HL-60 (cell line): ENCODE data around the gene BCL10.

Source experiments
- CTCF ChIP-seq: IDR thresholded peaks from one replicate; pipeline ENCODE4 v1.5.1; 2011; ENCODE audit warnings: low read length, control low read depth, inconsistent platforms; ENCODE audit not compliant: insufficient read depth
- GABPA ChIP-seq: IDR thresholded peaks from 2 replicates; pipeline ENCODE4 v1.6.1; 2012; ENCODE audit warnings: low read depth
- POLR2AphosphoS5 ChIP-seq: IDR thresholded peaks from 2 replicates; pipeline ENCODE4 v1.6.1; 2012; ENCODE audit warnings: low read depth
- SPI1 ChIP-seq: IDR thresholded peaks from 2 replicates; pipeline ENCODE4 v1.6.1; 2012; ENCODE audit warnings: low read depth, mild to moderate bottlenecking, borderline replicate concordance

- TF ChIP-seq CTCF = no peak
- TF ChIP-seq POLR2AphosphoS5 = no peak
- TF ChIP-seq SPI1 = no peak
- TF ChIP-seq GABPA = no peak
These were observed 33.1 kb downstream of the BCL10 start for GRCh38 chr1:85243372-85243771.
